Measurements from ENCODE around the gene ADSS1.

- TF ChIP-seq POLR2A (IDR thresholded peaks at IDR 0.05) (no peak), CTCF (IDR thresholded peaks at IDR 0.05) (no peak)
Observed at GRCh38 chr14:104787736-104788135, 63.7 kb downstream of the ADSS1 start.

Measured in Peyer's patch (tissue), 4 donors.